IMR-90 (cell line): ENCODE results near the gene TMEM237. TPM values are rescaled to one million over a fixed set of nuclear protein-coding genes. Genes with fewer than 3 reads are reported as not detected.
A peak's percentile ranks its signal among the peaks of the same experiment; 100 is the strongest.

Source experiments
- ATAC-seq: fragments of 200-7000 bp; cut with Tn5 transposase; 2 replicates; pipeline ENCODE4 v1.9.1; 2020; ENCODE audit warnings: low read depth, mild to moderate bottlenecking, moderate library complexity
- BruUV-seq: library from RNA; stranded (reverse); fragments of 400-500 nt; replicated peaks from 2 replicates; lab custom pipeline; 2021; lab: Mats Ljungman, UMichigan
- CTCF ChIA-PET: fragments of 300-600 bp; formaldehyde crosslinking; extraction: SDS; loops from one replicate; lab custom pipeline; 2021; ENCODE audit warnings: antibody characterized with exemption; lab: Yijun Ruan, JAX
- POLR2A ChIA-PET: fragments of 300-600 bp; sonication (Branson Sonifier 250); formaldehyde crosslinking; loops from one replicate; lab custom pipeline; 2022; ENCODE audit warnings: antibody characterized with exemption; ENCODE audit not compliant: unreplicated experiment; lab: Charles Lee
- DNase-seq: peaks from one replicate; pipeline ENCODE4 v3.0.0; 2013
- H2AFZ ChIP-seq: replicated peaks from 2 replicates; pipeline ENCODE3; 2013; ENCODE audit warnings: low read length, mild to moderate bottlenecking; ENCODE audit not compliant: poor library complexity
- H2AK5ac ChIP-seq: 2 replicates; pipeline ENCODE4 v1.6.1; 2013; ENCODE audit warnings: low read depth, low read length, inconsistent platforms
- H2AK9ac ChIP-seq: replicated peaks from 2 replicates; pipeline ENCODE3; 2013; ENCODE audit warnings: mild to moderate bottlenecking, low read depth, low read length, moderate library complexity; ENCODE audit not compliant: poor library complexity
- H2BK120ac ChIP-seq: 2 replicates; pipeline ENCODE4 v1.6.1; 2013; ENCODE audit warnings: low read depth, low read length, inconsistent platforms
- H2BK15ac ChIP-seq: 3 replicates; pipeline ENCODE4 v1.6.1; 2013; ENCODE audit warnings: low read depth, low read length, inconsistent platforms
- H2BK20ac ChIP-seq: 2 replicates; pipeline ENCODE4 v1.6.1; 2013; ENCODE audit warnings: low read depth, mild to moderate bottlenecking, inconsistent platforms, low read length, moderate library complexity
- H2BK5ac ChIP-seq: 2 replicates; pipeline ENCODE4 v1.6.1; 2013; ENCODE audit warnings: mild to moderate bottlenecking, low read depth, low read length, inconsistent platforms; ENCODE audit not compliant: poor library complexity, severe bottlenecking
- H3K14ac ChIP-seq: replicated peaks from 2 replicates; pipeline ENCODE4 v1.6.1; 2013; ENCODE audit warnings: low read depth, low read length, inconsistent platforms
- H3K18ac ChIP-seq: 2 replicates; pipeline ENCODE4 v1.6.1; 2013; ENCODE audit warnings: low read depth, low read length, control low read depth
- H3K23ac ChIP-seq: 2 replicates; pipeline ENCODE4 v1.6.1; 2013; ENCODE audit warnings: low read depth, low read length, inconsistent platforms
- H3K27ac ChIP-seq: 2 replicates; pipeline ENCODE4 v1.5.1; 2013; ENCODE audit warnings: mild to moderate bottlenecking, control low read depth, low read length; ENCODE audit not compliant: insufficient read depth
- H3K27me3 ChIP-seq: 2 replicates; pipeline ENCODE4 v1.6.1; 2013; ENCODE audit warnings: low read length; ENCODE audit not compliant: control insufficient read depth, insufficient read depth
- H3K36me3 ChIP-seq: 2 replicates; pipeline ENCODE4 v1.6.1; 2013; ENCODE audit warnings: low read length, mixed read lengths; ENCODE audit not compliant: control insufficient read depth, insufficient read depth
- H3K4ac ChIP-seq: 2 replicates; pipeline ENCODE4 v1.6.1; 2013; ENCODE audit warnings: low read depth, low read length, inconsistent platforms
- H3K4me1 ChIP-seq: 2 replicates; pipeline ENCODE4 v1.6.1; 2013; ENCODE audit warnings: low read length, mixed read lengths; ENCODE audit not compliant: control insufficient read depth, insufficient read depth
- H3K4me2 ChIP-seq: 2 replicates; pipeline ENCODE4 v1.6.1; 2013; ENCODE audit warnings: low read depth, mild to moderate bottlenecking, control low read depth, low read length, moderate library complexity
- H3K4me3 ChIP-seq: 2 replicates; pipeline ENCODE4 v1.5.1; 2013; ENCODE audit warnings: low read depth, mild to moderate bottlenecking, control low read depth, low read length, moderate library complexity; ENCODE audit not compliant: insufficient read depth
- H3K56ac ChIP-seq: 2 replicates; pipeline ENCODE4 v1.6.1; 2013; ENCODE audit warnings: low read length, inconsistent platforms; ENCODE audit not compliant: insufficient read depth; ENCODE audit errors: extremely low read depth
- H3K79me1 ChIP-seq, 2 experiments: 2 replicates each; pipeline ENCODE4 v1.6.1; 2013; ENCODE audit warnings: low read length in 2 of 2, inconsistent platforms in 1 of 2, low read depth in 1 of 2
- H3K9ac ChIP-seq: 2 replicates; pipeline ENCODE4 v1.6.1; 2013; ENCODE audit warnings: low read depth, low read length, control low read depth
- H3K9me1 ChIP-seq: 2 replicates; pipeline ENCODE4 v1.6.1; 2013; ENCODE audit warnings: low read length, inconsistent platforms; ENCODE audit not compliant: insufficient read depth
- H3K9me3 ChIP-seq: 2 replicates; pipeline ENCODE4 v1.6.1; 2013; ENCODE audit warnings: low read length; ENCODE audit not compliant: control insufficient read depth, insufficient read depth
- H4K20me1 ChIP-seq: 2 replicates; pipeline ENCODE4 v1.6.1; 2013; ENCODE audit warnings: low read length, inconsistent platforms; ENCODE audit not compliant: insufficient read depth
- H4K5ac ChIP-seq: 2 replicates; pipeline ENCODE4 v1.6.1; 2013; ENCODE audit warnings: mild to moderate bottlenecking, low read depth, low read length, control low read depth
- H4K8ac ChIP-seq, 2 experiments: 2 replicates each; pipeline ENCODE4 v1.6.1; 2013; ENCODE audit warnings: low read depth in 2 of 2, low read length in 2 of 2, control low read depth in 1 of 2, inconsistent platforms in 1 of 2
- H4K91ac ChIP-seq: 2 replicates; pipeline ENCODE4 v1.6.1; 2013; ENCODE audit warnings: low read depth, low read length, inconsistent platforms; ENCODE audit not compliant: insufficient read depth
- BHLHE40 ChIP-seq: fragments of 150-350 bp; IDR thresholded peaks from 2 replicates; pipeline ENCODE4 v1.6.1; 2016; ENCODE audit warnings: mild to moderate bottlenecking, low read depth, low read length
- CEBPB ChIP-seq: IDR thresholded peaks from 2 replicates; pipeline ENCODE4 v1.6.1; 2012; ENCODE audit warnings: low read depth, low read length, improper control_type of control experiment
- CHD1 ChIP-seq: IDR thresholded peaks from 2 replicates; pipeline ENCODE4 v1.6.1; 2012; ENCODE audit warnings: low read depth, low read length, improper control_type of control experiment
- CTCF ChIP-seq: conservative IDR thresholded peaks from 2 replicates; pipeline ENCODE4 v1.5.1; 2012; ENCODE audit warnings: mild to moderate bottlenecking, low read depth, low read length, improper control_type of control experiment
- ELK1 ChIP-seq: fragments of 150-350 bp; IDR thresholded peaks from 2 replicates; pipeline ENCODE4 v1.6.1; 2016; ENCODE audit warnings: low read depth, mild to moderate bottlenecking, low read length, moderate library complexity, borderline replicate concordance
- FOS ChIP-seq: fragments of 150-350 bp; IDR thresholded peaks from 2 replicates; pipeline ENCODE4 v1.6.1; 2016; ENCODE audit warnings: low read depth, low read length
- MAFK ChIP-seq: IDR thresholded peaks from 2 replicates; pipeline ENCODE4 v1.6.1; 2012; ENCODE audit warnings: low read depth, low read length, improper control_type of control experiment
- MAZ ChIP-seq: IDR thresholded peaks from 2 replicates; pipeline ENCODE4 v1.6.1; 2012; ENCODE audit warnings: low read depth, mild to moderate bottlenecking, low read length, improper control_type of control experiment, moderate library complexity, borderline replicate concordance
- MXI1 ChIP-seq: IDR thresholded peaks from 2 replicates; pipeline ENCODE4 v1.6.1; 2012; ENCODE audit warnings: low read depth, mild to moderate bottlenecking, low read length, moderate library complexity, borderline replicate concordance
- NFE2L2 ChIP-seq: fragments of 150-350 bp; IDR thresholded peaks from 2 replicates; pipeline ENCODE4 v1.6.1; 2016; ENCODE audit warnings: low read depth, mild to moderate bottlenecking, low read length
- POLR2A ChIP-seq: IDR thresholded peaks from 2 replicates; pipeline ENCODE4 v1.6.1; 2012; ENCODE audit warnings: mild to moderate bottlenecking, low read depth, low read length
- RAD21 ChIP-seq: IDR thresholded peaks from 2 replicates; pipeline ENCODE4 v1.6.1; 2012; ENCODE audit warnings: low read length, improper control_type of control experiment
- RCOR1 ChIP-seq: IDR thresholded peaks from 2 replicates; pipeline ENCODE4 v1.6.1; 2012; ENCODE audit warnings: mild to moderate bottlenecking, low read length, improper control_type of control experiment; ENCODE audit not compliant: insufficient replicate concordance
- RFX5 ChIP-seq: IDR thresholded peaks from 2 replicates; pipeline ENCODE4 v1.8.0; 2012; ENCODE audit warnings: low read depth, mild to moderate bottlenecking, low read length, moderate library complexity
- SMC3 ChIP-seq: fragments of 150-350 bp; IDR thresholded peaks from 2 replicates; pipeline ENCODE4 v1.6.1; 2016; ENCODE audit warnings: low read depth, mild to moderate bottlenecking, antibody characterized with exemption, low read length, moderate library complexity
- USF2 ChIP-seq: fragments of 150-350 bp; IDR thresholded peaks from 2 replicates; pipeline ENCODE4 v1.6.1; 2017; ENCODE audit warnings: mild to moderate bottlenecking, antibody characterized with exemption, low read length, low read depth
- WGBS, 2 experiments: methylation state at CpG; one replicate each; pipeline versions ENCODE4 v1.1.5 to v1.1.7; 2013; ENCODE audit warnings: missing lambda C conversion rate in 2 of 2; ENCODE audit not compliant: insufficient read length in 1 of 2; ENCODE audit errors: extremely low coverage in 2 of 2; 5-methylcytosine and 5-hydroxymethylcytosine counted together
- dilution Hi-C: fragments of 300-500 bp; cut with HindIII; formaldehyde crosslinking; loops from one replicate; pipeline ENCODE4 v1.14.3; 2018; ENCODE audit warnings: low sequenced_read_pairs; ENCODE audit not compliant: unreplicated experiment
- in situ Hi-C: fragments of 300-500 bp; cut with MboI; formaldehyde crosslinking; loops from 3 replicates; pipeline ENCODE4 v1.14.3; 2019; ENCODE audit warnings: low sequenced_read_pairs, inconsistent platforms, mixed read lengths
- intact Hi-C: fragments of 100-400 bp; cut with micrococcal nuclease; formaldehyde crosslinking; loops from 2 replicates; pipeline ENCODE4 v1.10.0; 2022
- polyA plus RNA-seq, 3 experiments: library from polyadenylated mRNA; depleted of rRNA; stranded (reverse); fragments of >200 nt; gene quantifications; 2 replicates each; pipeline ENCODE4 v1.2.3, GENCODE V29; 2012; ENCODE audit warnings: low replicate concordance in 1 of 3
- total RNA-seq: library from RNA; depleted of rRNA; stranded (reverse); fragments of >200 nt; gene quantifications from 2 replicates; pipeline ENCODE4 v1.2.3, GENCODE V29; 2012

The TMEM237 gene
- total and polyA plus RNA-seq, 2 of the 4 experiments (the other 2 are of a cell fraction): 29.4 to 58.8 TPM

GRCh38 chr2:201622306-201622970 lies 20.9 kb downstream of the TMEM237 start:
- no peak overlapping the region for H4K8ac ChIP-seq
- in situ Hi-C loops (loop anchor here (25.0 kb wide), 1 partner anchor 385 kb away; no protein-coding TSS in a partner anchor), intact Hi-C loops (no loop called here), dilution Hi-C loops (no loop called here)
- no peaks in the 10 kb centered on the region for H3K9me3 ChIP-seq
- no peaks in the 10 kb centered on the region for H3K79me1 ChIP-seq
- H3K27ac ChIP-seq: no peak overlapping the region
- no peak overlapping the region for H4K5ac ChIP-seq
- no peak overlapping the region for H4K91ac ChIP-seq
- H3K36me3 ChIP-seq: peaks cover 6% of the 10 kb centered on the region
- CTCF ChIA-PET: no interaction called here
- TF ChIP-seq NFE2L2 (no peak), ELK1 (no peak), SMC3 (no peak), RCOR1 (no peak), RAD21 (no peak), CTCF (no peak), USF2 (no peak), RFX5 (no peak), FOS (no peak), BHLHE40 (no peak), MAZ (no peak), MAFK (no peak), CHD1 (no peak), POLR2A (no peak), MXI1 (no peak), CEBPB (no peak)
- DNase-seq (peak; percentile 8), ATAC-seq (no peak)
- no peak overlapping the region for H3K18ac ChIP-seq
- no peak overlapping the region; the same call in 1 of the 2 replicates for H3K14ac ChIP-seq
- H3K4me1 ChIP-seq: no peaks in the 10 kb centered on the region
- H2BK5ac ChIP-seq: no peak overlapping the region
- H2AK5ac ChIP-seq: no peak overlapping the region
- H2AFZ ChIP-seq: no peak overlapping the region
- no peaks in the 10 kb centered on the region for H4K20me1 ChIP-seq
- H2BK120ac ChIP-seq: no peak overlapping the region
- WGBS, 2 experiments: 80% methylated on average over 1 of the region's 5 CpGs; no CpG with 5 or more reads in 1 of the 2 experiments
- no peak overlapping the region for H3K4me3 ChIP-seq
- no peak overlapping the region for H3K9ac ChIP-seq
- H3K4ac ChIP-seq: no peak overlapping the region
- BruUV-seq: no TSS peak
- no peak overlapping the region for H2AK9ac ChIP-seq
- H3K27me3 ChIP-seq: no peaks in the 10 kb centered on the region
- H3K23ac ChIP-seq: no peak overlapping the region
- no peak overlapping the region for H2BK20ac ChIP-seq
- 0 out of 2 replicates have a peak, but pooled peaks cover 2% of the 10 kb centered on the region for H3K9me1 ChIP-seq
- no peak overlapping the region for H3K4me2 ChIP-seq
- H2BK15ac ChIP-seq: no peak overlapping the region
- H3K56ac ChIP-seq: no peak overlapping the region
- POLR2A ChIA-PET: interaction anchor here (0.6 kb wide), 1 partner anchor 24 kb away, joined by 3 read pairs; no protein-coding TSS in a partner anchor
